ENCODE measurements around the gene DBH.

The DBH gene

GRCh38 chr9:133635533-133636531 lies at the start of gene DBH:
Gene DBH (plus strand): TSS chr9:133636363. CDS start chr9:133636372, 9 bp downstream.
- DNase-seq, result no peak

GRCh38 chr9:133587051-133587450 lies 49.1 kb upstream of the DBH start:
- no peak for DNase-seq

- DNase-seq, result no peak
Measured at GRCh38 chr9:133587466-133587865, 48.7 kb upstream of the DBH start.

- no peak for DNase-seq
Measured at GRCh38 chr9:133589454-133590227, 46.5 kb upstream of the DBH start.

GRCh38 chr9:133590231-133590855 lies 45.8 kb upstream of the DBH start:
- no peak for DNase-seq

GRCh38 chr9:133591116-133591910 lies 44.9 kb upstream of the DBH start:
- DNase-seq, result no peak

GRCh38 chr9:133591985-133592384 lies 44.2 kb upstream of the DBH start:
- DNase-seq, result no peak

GRCh38 chr9:133592731-133593409 lies 43.3 kb upstream of the DBH start:
- no peak for DNase-seq

- no peak for DNase-seq
Measured at GRCh38 chr9:133593587-133594253, 42.4 kb upstream of the DBH start.

GRCh38 chr9:133594310-133594709 lies 41.9 kb upstream of the DBH start:
- no peak for DNase-seq

- no peak for DNase-seq
Measured at GRCh38 chr9:133595910-133596309, 40.3 kb upstream of the DBH start.

- DNase-seq, result no peak
Measured at GRCh38 chr9:133597316-133597957, 38.7 kb upstream of the DBH start.

- no peak for DNase-seq
Measured at GRCh38 chr9:133598978-133599377, 37.2 kb upstream of the DBH start.

GRCh38 chr9:133599470-133600173 lies 36.5 kb upstream of the DBH start:
- DNase-seq, result no peak

GRCh38 chr9:133600739-133601138 lies 35.4 kb upstream of the DBH start:
- no peak for DNase-seq

GRCh38 chr9:133601746-133602145 lies 34.4 kb upstream of the DBH start:
- no peak for DNase-seq

GRCh38 chr9:133602277-133602676 lies 33.9 kb upstream of the DBH start:
- no peak for DNase-seq

GRCh38 chr9:133603135-133603927 lies 32.8 kb upstream of the DBH start:
- DNase-seq, result no peak

GRCh38 chr9:133604214-133604613 lies 31.9 kb upstream of the DBH start:
- no peak for DNase-seq

All from bone marrow (tissue), 2 donors.